K562 (cell line): ENCODE results near the gene C4orf17. TPM values are rescaled to one million over a fixed set of nuclear protein-coding genes. Genes with fewer than 3 reads are reported as not detected.

ENCODE experiments used
- ATAC-seq: fragments of 200-7000 bp; cut with Tn5 transposase; 3 replicates; pipeline ENCODE4 v1.9.1; 2020; ENCODE audit warnings: moderate library complexity
- BruUV-seq: library from RNA; stranded (reverse); fragments of 400-500 nt; replicated peaks from 2 replicates; lab custom pipeline; 2021; lab: Mats Ljungman, UMichigan
- CTCF ChIA-PET: fragments of 300-600 bp; formaldehyde crosslinking; extraction: SDS; loops from one replicate; lab custom pipeline; 2021; ENCODE audit warnings: low intra/inter-chr PET ratio; lab: Yijun Ruan, JAX
- POLR2A ChIA-PET: fragments of 300-600, 350-650 bp; sonication (Branson Sonifier 250); formaldehyde crosslinking; extraction: SDS; loops from one replicate; lab custom pipeline; 2021; ENCODE audit warnings: antibody characterized with exemption, inconsistent platforms; lab: Yijun Ruan, JAX
- DNase-seq, 4 experiments: peaks; one replicate each; pipeline versions ENCODE4 v3.0.0 to v3.0.0-alpha.2; 2011 to 2018; ENCODE audit warnings: low spot score in 3 of 4, mixed read lengths in 3 of 4; ENCODE audit errors: extremely low read depth in 1 of 4
- FAIRE-seq: peaks from 2 replicates; lab custom pipeline; 2011; peaks lifted over from hg19 to GRCh38; lab: Jason Lieb, UNC
- H2AFZ ChIP-seq: 2 replicates; pipeline ENCODE4 v1.6.0; 2011; ENCODE audit warnings: low read depth, low read length, control low read depth, inconsistent platforms
- H3K27ac ChIP-seq: fragments of 200-600 bp; 3 replicates; pipeline ENCODE4 v1.8.0; 2011; ENCODE audit warnings: low read depth, mild to moderate bottlenecking, control low read depth, inconsistent platforms, low read length, moderate library complexity, mixed read lengths; ENCODE audit errors: extremely low read depth
- H3K27me3 ChIP-seq, 2 experiments: fragments of 300-600 bp in 1 of 2; 2 replicates in 1 of 2; 3 replicates in 1 of 2; pipeline versions ENCODE4 v1.6.0 to v1.8.0; 2011; ENCODE audit warnings: inconsistent platforms in 2 of 2, low read length in 2 of 2, mild to moderate bottlenecking in 1 of 2, mixed read lengths in 1 of 2, moderate library complexity in 1 of 2; ENCODE audit not compliant: control insufficient read depth in 2 of 2, insufficient read depth in 2 of 2
- H3K36me3 ChIP-seq: fragments of 300-600 bp; 3 replicates; pipeline ENCODE4 v1.8.0; 2011; ENCODE audit warnings: mild to moderate bottlenecking, low read length, inconsistent platforms; ENCODE audit not compliant: control insufficient read depth, insufficient read depth
- H3K4me1 ChIP-seq, 2 experiments: fragments of 200-600 bp in 1 of 2; replicated peaks in 1 of 2; 2 replicates in 1 of 2; 3 replicates in 1 of 2; pipeline versions ENCODE4 v1.5.1 to v1.8.0; 2011; ENCODE audit warnings: inconsistent platforms in 2 of 2, low read length in 2 of 2, mild to moderate bottlenecking in 1 of 2, mixed read lengths in 1 of 2, moderate library complexity in 1 of 2; ENCODE audit not compliant: control insufficient read depth in 2 of 2, insufficient read depth in 2 of 2
- H3K4me2 ChIP-seq: 2 replicates; pipeline ENCODE4 v1.6.1; 2011; ENCODE audit warnings: low read length, control low read depth, inconsistent platforms, mixed read lengths; ENCODE audit not compliant: insufficient read depth
- H3K4me3 ChIP-seq: fragments of 200-600 bp; sonication (generic), shearing (Covaris generic); 2 replicates; pipeline ENCODE4 v1.5.1; 2016; ENCODE audit warnings: control low read depth, inconsistent platforms
- H3K79me2 ChIP-seq: fragments of 200-600 bp; 3 replicates; pipeline ENCODE4 v1.8.0; 2011; ENCODE audit warnings: low read length, inconsistent platforms; ENCODE audit not compliant: control insufficient read depth, insufficient read depth
- H3K9ac ChIP-seq, 2 experiments: 2 replicates each; pipeline versions ENCODE4 v1.6.0 to v1.6.1; 2011; ENCODE audit warnings: low read depth in 2 of 2, low read length in 2 of 2, control low read depth in 1 of 2, inconsistent platforms in 1 of 2, mild to moderate bottlenecking in 1 of 2, mixed read lengths in 1 of 2; ENCODE audit not compliant: insufficient read depth in 1 of 2
- H3K9me1 ChIP-seq: one replicate; pipeline ENCODE4 v1.6.0; 2011; ENCODE audit warnings: inconsistent platforms, mild to moderate bottlenecking, low read length, moderate library complexity; ENCODE audit not compliant: control insufficient read depth, insufficient read depth
- H3K9me3 ChIP-seq: replicated peaks from 2 replicates; pipeline ENCODE4 v1.5.1; 2011; ENCODE audit warnings: low read depth, low read length, inconsistent platforms; ENCODE audit not compliant: control insufficient read depth, insufficient read depth
- H4K20me1 ChIP-seq: replicated peaks from 2 replicates; pipeline ENCODE4 v1.6.1; 2011; ENCODE audit warnings: low read length, inconsistent platforms, mixed read lengths; ENCODE audit not compliant: control insufficient read depth, insufficient read depth
- LEF1 ChIP-seq: fragments of 450-650 bp; IDR thresholded peaks from 2 replicates; pipeline ENCODE4 v1.6.1; 2016; ENCODE audit warnings: mild to moderate bottlenecking
- WGBS: fragments of 100-300 bp; shearing (Covaris generic); methylation state at CpG from one replicate; pipeline ENCODE4 v1.1.6; 2016; ENCODE audit warnings: low coverage, mixed read lengths; ENCODE audit not compliant: insufficient coverage; ENCODE audit errors: missing lambda C conversion rate; 5-methylcytosine and 5-hydroxymethylcytosine counted together
- in situ Hi-C: fragments of 300-500 bp; cut with MboI; formaldehyde crosslinking; loops from 4 replicates; pipeline ENCODE4 v1.15.0; 2018; ENCODE audit warnings: inconsistent platforms, mixed read lengths
- intact Hi-C: fragments of 100-400 bp; cut with micrococcal nuclease; formaldehyde crosslinking; loops from 2 replicates; pipeline ENCODE4 v1.14.2; 2022
- polyA plus RNA-seq, 8 experiments: library from polyadenylated mRNA; depleted of rRNA in 4 of 8; stranded (reverse) in 5 of 8; unstranded in 3 of 8; fragments of >200 nt; fragmentation: Nextera tagmentation in 2 of 8; fragmentation: Illumina TruSeq in 1 of 8; extraction: Ambion mirVana in 2 of 8; extraction: Trizol in 1 of 8; gene quantifications; 2 replicates each; pipeline versions ENCODE4 v1.2.1 to v1.2.3, GENCODE V29; 2011 to 2014; ENCODE audit warnings: inconsistent platforms in 1 of 8, missing spikeins in 1 of 8
- total RNA-seq, 7 experiments: library from RNA; depleted of rRNA in 6 of 7; stranded (reverse); fragments of >200 nt in 6 of 7; fragmentation: Illumina TruSeq in 2 of 7; extraction: Trizol in 2 of 7; gene quantifications; 2 replicates each; pipeline versions ENCODE4 v1.2.1 to v1.2.3, GENCODE V29; 2011 to 2021; ENCODE audit warnings: low replicate concordance in 1 of 7
- TF ChIP-seq, protein P1 (sequence below), 2 experiments: fragments of 450-650 bp; IDR thresholded peaks; 2 replicates each; pipeline ENCODE4 v1.6.1; 2016; ENCODE audit warnings: mild to moderate bottlenecking in 2 of 2, borderline replicate concordance in 1 of 2, low read depth in 1 of 2, moderate library complexity in 1 of 2

The C4orf17 gene
- total and polyA plus RNA-seq, 9 of the 15 experiments (the other 6 are each of a cell fraction or from before 2014, with no cell fraction given) = not detected

GRCh38 chr4:99578714-99579113 lies 67.9 kb downstream of the C4orf17 start (continued):
- TF ChIP-seq, protein P1, sequence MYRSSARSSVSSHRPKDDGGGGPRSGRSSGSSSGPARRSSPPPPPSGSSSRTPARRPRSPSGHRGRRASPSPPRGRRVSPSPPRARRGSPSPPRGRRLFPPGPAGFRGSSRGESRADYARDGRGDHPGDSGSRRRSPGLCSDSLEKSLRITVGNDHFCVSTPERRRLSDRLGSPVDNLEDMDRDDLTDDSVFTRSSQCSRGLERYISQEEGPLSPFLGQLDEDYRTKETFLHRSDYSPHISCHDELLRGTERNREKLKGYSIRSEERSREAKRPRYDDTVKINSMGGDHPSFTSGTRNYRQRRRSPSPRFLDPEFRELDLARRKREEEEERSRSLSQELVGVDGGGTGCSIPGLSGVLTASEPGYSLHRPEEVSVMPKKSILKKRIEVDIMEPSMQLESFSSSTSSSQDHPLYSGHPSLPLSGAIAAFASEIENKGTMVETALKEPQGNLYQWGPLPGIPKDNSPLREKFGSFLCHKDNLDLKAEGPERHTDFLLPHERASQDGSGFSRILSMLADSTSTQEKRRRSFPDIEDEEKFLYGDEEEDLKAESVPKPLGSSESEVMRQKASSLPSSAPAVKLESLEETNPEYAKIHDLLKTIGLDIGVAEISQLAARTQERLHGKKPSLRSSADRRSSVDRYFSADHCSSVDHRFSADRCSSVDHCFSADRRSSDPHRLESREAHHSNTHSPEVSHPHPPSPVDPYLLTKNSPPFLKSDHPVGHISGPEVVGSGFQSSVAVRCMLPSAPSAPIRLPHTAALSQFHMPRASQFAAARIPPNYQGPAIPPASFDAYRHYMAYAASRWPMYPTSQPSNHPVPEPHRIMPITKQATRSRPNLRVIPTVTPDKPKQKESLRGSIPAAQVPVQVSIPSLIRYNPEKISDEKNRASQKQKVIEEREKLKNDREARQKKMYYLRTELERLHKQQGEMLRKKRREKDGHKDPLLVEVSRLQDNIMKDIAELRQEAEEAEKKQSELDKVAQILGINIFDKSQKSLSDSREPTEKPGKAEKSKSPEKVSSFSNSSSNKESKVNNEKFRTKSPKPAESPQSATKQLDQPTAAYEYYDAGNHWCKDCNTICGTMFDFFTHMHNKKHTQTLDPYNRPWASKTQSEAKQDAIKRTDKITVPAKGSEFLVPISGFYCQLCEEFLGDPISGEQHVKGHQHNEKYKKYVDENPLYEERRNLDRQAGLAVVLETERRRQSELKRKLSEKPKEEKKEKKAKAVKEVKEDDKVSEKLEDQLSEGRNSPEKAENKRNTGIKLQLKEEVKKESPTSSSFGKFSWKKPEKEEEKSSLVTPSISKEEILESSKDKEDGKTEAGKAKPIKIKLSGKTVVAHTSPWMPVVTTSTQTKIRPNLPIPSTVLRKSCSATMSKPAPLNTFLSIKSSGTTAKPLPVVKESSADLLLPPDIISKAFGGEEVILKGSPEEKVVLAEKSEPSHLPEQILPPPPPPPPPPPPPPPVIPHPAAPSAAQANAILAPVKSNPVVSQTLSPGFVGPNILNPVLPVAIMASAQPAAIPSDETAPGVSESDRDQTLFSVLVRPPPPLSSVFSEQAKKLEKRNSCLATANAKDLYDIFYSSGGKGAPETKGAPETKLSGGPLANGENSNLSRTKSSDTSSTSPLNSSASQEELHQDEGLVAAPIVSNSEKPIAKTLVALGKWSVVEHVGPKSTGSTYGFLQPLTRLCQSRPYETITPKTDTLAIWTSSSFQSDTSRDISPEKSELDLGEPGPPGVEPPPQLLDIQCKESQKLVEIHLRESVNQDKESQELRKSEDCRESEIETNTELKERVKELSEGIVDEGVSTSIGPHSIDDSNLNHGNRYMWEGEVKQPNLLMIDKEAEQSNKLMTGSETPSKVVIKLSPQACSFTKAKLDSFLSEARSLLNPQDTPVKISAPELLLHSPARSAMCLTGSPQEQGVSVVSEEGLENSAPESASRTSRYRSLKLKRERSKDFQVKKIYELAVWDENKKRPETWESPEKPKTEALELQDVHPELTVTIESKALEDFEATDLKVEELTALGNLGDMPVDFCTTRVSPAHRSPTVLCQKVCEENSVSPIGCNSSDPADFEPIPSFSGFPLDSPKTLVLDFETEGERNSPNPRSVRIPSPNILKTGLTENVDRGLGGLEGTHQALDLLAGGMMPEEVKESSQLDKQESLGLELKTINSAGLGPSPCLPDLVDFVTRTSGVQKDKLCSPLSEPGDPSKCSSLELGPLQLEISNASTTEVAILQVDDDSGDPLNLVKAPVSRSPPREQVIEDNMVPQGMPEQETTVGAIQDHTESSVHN (IDR thresholded peaks at IDR 0.05; ENCODE audit: borderline replicate concordance in 1 of 2, low read depth in 1 of 2) = no peak
- TF ChIP-seq, all 486 proteins: peak for 0

DNA sequence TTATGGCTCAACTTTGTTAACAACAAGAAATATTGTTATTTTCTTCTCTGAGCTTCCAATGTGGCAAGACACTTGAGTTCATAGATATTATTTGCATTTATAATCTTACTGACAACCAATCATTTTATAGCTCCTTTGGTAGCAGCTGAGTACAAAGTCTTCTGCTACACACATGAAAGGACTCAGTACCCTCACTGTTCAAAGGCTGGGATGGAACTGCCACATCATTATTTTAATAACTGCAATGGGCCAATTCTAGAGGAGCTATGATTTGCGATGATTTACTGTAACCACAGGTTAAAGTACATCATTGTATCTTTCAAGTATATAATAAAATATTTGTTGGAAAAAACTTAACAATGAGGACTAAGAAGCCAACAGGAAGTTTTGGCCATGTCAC lies 74.7 kb downstream of the C4orf17 start:
- H3K4me1 ChIP-seq = no peaks in the 10 kb centered on the region
- no peaks in the 10 kb centered on the region for H4K20me1 ChIP-seq
- no peaks in the 10 kb centered on the region for H3K9me1 ChIP-seq
- ChIA-PET CTCF (no interaction called here), POLR2A (no interaction called here)
- in situ Hi-C loops = no loop called here
- no peaks in the 10 kb centered on the region for H3K36me3 ChIP-seq
- H3K4me2 ChIP-seq = no peak overlapping the region
- no peak overlapping the region for H3K27ac ChIP-seq
- no TSS peak for BruUV-seq
- DNase-seq (no peak), FAIRE-seq (no peak), ATAC-seq (no peak)
- no peak overlapping the region for H2AFZ ChIP-seq
- no peak overlapping the region for H3K9ac ChIP-seq
- intact Hi-C loops = no loop called here
- no peaks in the 10 kb centered on the region for H3K9me3 ChIP-seq
- H3K79me2 ChIP-seq = no peaks in the 10 kb centered on the region
- no peak overlapping the region for H3K4me3 ChIP-seq
- no peaks in the 10 kb centered on the region; a peak in 1 of 5 replicates for H3K27me3 ChIP-seq
- 0% methylated on average over 1 of the region's 1 CpG for WGBS
- no peak for TF ChIP-seq LEF1
